GM12878 (cell line): ENCODE data around the gene RAP1GAP.

Experiments used
- CREB1 ChIP-seq: IDR thresholded peaks from 2 replicates; pipeline ENCODE4 v1.6.1; 2012; ENCODE audit warnings: low read depth, mild to moderate bottlenecking, inconsistent platforms
- SMAD1 ChIP-seq: fragments of 450-650 bp; IDR thresholded peaks from 2 replicates; pipeline ENCODE4 v1.6.1; 2018; ENCODE audit warnings: mild to moderate bottlenecking, low read depth; ENCODE audit not compliant: partially characterized antibody

DNA sequence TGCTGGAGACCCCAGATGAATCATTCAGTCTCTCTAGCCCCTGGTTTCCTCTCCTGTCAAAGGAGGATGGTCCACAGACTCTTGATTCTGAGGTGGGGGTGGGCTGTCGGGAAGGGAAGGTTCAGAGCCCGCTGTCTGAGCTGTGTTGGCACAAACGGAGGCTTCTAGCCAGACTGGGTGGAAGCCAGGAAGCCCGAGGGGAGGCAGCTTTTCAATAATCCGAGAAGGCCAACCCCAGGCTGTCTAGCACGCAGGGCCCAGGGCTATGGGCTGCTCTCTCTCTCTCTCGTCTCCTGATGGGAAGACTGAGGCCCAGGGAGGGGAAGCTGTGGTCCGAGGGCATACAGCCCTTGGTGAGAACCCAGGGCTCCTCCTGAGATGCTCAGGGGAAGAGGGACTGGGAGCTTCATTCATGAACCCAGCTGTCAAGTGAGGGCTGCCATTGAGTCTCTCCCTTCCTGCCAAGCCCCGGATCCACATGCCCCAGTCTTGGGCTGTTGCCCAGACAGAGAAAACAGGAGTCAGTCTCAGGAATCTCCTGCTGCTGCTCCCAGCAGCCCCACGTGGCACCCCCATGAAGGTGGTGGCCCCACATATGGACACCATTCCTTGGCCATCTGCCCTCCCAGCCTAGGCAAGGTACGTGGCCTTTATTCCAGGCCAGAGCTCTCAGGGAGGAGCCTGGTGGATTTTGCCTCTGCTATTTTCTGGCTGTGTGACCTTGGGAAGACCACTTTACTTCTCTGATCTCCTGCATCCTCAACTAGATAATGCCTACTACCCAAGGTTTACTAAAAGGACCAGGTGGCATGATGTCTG lies 44.4 kb downstream of the RAP1GAP start:
- TF ChIP-seq CREB1 (no peak), SMAD1 (no peak)
